ENCODE measurements around the gene CHPF. TPM values are rescaled to one million over a fixed set of nuclear protein-coding genes. Genes with fewer than 3 reads are reported as not detected.

Gene CHPF
- total RNA-seq, 1 donor from 2014 or later, result 4.7 TPM

DNA sequence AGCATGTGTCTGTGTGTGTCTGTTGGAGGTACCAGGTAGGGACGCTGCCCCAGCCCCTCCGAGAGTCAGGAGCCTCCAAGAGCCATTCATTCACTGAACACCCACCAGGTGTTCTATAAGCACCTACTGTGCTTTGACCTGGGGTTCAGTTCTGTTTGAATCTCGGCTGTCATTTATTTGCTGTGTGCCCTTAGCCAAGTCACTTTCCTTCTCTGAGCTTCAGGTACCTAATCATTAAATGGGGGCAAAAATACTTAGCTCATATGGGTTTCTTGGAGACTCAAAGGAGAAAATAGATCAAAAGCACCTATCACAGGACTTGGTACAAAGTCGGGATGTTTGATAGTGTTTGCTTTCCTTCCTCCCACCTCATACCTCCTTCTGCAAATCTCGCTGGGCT lies 16.1 kb downstream of the CHPF start:
- Mint-ChIP-seq H3K27me3 (peaks cover 70% of the 10 kb centered on the region), H3K9me3 (no peaks in the 10 kb centered on the region), H3K36me3 (ENCODE audit: low read depth) (no peaks in the 10 kb centered on the region), H3K4me1 (peaks cover 7% of the 10 kb centered on the region), H3K4me3 (no peak overlapping the region), H3K27ac (no peak overlapping the region)
- DNase-seq (no peak), ATAC-seq (ENCODE audit: low read depth) (no peak)
- CTCF ChIA-PET, result interaction anchor here (1.0 to 5.9 kb wide), 3 partner anchors 32 to 125 kb away, joined by 3 to 82 read pairs (median 10); a partner anchor contains a TSS
- POLR2A ChIA-PET, result no interaction called here
- intact Hi-C loops (cut with micrococcal nuclease), result no loop called here
- TF ChIP-seq, protein P1, sequence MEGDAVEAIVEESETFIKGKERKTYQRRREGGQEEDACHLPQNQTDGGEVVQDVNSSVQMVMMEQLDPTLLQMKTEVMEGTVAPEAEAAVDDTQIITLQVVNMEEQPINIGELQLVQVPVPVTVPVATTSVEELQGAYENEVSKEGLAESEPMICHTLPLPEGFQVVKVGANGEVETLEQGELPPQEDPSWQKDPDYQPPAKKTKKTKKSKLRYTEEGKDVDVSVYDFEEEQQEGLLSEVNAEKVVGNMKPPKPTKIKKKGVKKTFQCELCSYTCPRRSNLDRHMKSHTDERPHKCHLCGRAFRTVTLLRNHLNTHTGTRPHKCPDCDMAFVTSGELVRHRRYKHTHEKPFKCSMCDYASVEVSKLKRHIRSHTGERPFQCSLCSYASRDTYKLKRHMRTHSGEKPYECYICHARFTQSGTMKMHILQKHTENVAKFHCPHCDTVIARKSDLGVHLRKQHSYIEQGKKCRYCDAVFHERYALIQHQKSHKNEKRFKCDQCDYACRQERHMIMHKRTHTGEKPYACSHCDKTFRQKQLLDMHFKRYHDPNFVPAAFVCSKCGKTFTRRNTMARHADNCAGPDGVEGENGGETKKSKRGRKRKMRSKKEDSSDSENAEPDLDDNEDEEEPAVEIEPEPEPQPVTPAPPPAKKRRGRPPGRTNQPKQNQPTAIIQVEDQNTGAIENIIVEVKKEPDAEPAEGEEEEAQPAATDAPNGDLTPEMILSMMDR (IDR thresholded peaks at IDR 0.05), result no peak

DNA sequence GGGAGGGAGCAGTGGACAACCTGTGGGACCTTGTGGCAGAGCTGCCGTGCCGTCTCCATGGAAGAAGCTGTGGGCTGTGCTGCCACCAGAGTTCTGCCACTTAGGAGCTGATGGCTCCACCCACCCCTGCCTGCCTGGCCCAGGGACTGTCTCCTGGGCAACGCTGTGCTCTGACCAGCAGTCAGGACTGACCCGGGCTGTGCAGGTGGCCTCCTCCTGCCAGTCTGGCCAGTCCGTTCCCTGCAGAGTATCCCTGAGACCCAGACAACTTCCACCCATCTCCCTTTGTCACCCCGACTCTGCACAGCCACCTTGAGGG lies 16.6 kb downstream of the CHPF start:
- H3K27me3 Mint-ChIP-seq, result peaks cover 71% of the 10 kb centered on the region
- H3K9me3 Mint-ChIP-seq, result no peaks in the 10 kb centered on the region
- no peak overlapping the region for H3K4me3 Mint-ChIP-seq
- H3K36me3 Mint-ChIP-seq (ENCODE audit: low read depth), result no peaks in the 10 kb centered on the region
- intact Hi-C loops (cut with micrococcal nuclease), result no loop called here
- no peak overlapping the region for H3K27ac Mint-ChIP-seq
- CTCF ChIA-PET, result interaction anchor here (1.7 to 5.9 kb wide), 2 partner anchors 32 to 124 kb away, joined by 10 to 82 read pairs; a partner anchor contains a TSS
- peaks cover 8% of the 10 kb centered on the region for H3K4me1 Mint-ChIP-seq
- DNase-seq (no peak), ATAC-seq (ENCODE audit: low read depth) (no peak)
- TF ChIP-seq, protein P1 (IDR thresholded peaks at IDR 0.05), result no peak
- POLR2A ChIA-PET, result no interaction called here

DNA sequence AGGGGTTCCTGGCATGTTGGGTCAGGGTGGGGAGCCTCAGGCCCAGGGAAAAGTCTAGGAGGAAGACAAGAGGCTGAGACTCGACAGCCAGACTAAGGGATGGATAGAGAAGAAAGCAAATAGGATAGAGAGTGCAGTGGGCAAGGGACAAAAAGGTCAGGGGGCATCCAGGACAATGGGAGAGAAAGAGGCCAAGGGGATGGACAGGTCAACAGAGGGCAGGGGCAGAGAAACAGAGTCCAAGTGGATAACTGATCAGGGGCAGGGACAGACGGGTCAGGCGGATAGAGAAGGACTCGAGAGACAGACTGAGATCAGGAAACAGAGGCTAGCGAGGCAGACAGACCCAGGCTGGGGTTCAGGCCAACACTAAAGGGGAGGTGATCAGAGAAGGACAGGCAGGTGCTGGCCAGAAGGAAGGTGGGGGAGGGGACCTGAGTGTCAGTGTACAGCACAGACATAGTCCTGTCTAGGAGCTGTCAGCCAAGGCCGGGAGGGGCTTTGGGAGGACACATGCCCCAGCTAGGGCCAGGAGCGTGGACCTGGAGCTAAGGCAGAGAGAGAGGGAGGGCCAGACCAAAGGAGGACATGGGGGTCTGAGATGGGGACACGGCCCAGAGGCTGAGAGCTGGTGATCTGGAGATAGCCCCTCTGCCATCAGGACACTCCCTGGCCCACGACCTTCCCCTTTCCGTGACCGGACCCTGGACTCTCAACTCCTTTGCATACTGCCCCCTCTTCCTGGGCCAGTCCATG lies 17.1 kb downstream of the CHPF start:
- Mint-ChIP-seq H3K27ac (no peak overlapping the region), H3K27me3 (peaks cover 73% of the 10 kb centered on the region), H3K9me3 (no peaks in the 10 kb centered on the region), H3K36me3 (ENCODE audit: low read depth) (no peaks in the 10 kb centered on the region), H3K4me3 (no peak overlapping the region), H3K4me1 (peaks cover 13% of the 10 kb centered on the region)
- no peak for DNase-seq
- intact Hi-C loops (cut with micrococcal nuclease), result no loop called here
- ATAC-seq (ENCODE audit: low read depth), result no peak
- TF ChIP-seq, protein P1 (IDR thresholded peaks at IDR 0.05), result no peak
- ChIA-PET POLR2A (no interaction called here), CTCF (interaction anchor here (5.9 kb wide), 1 partner anchor 124 kb away, joined by 82 read pairs; no protein-coding TSS in a partner anchor)

DNA sequence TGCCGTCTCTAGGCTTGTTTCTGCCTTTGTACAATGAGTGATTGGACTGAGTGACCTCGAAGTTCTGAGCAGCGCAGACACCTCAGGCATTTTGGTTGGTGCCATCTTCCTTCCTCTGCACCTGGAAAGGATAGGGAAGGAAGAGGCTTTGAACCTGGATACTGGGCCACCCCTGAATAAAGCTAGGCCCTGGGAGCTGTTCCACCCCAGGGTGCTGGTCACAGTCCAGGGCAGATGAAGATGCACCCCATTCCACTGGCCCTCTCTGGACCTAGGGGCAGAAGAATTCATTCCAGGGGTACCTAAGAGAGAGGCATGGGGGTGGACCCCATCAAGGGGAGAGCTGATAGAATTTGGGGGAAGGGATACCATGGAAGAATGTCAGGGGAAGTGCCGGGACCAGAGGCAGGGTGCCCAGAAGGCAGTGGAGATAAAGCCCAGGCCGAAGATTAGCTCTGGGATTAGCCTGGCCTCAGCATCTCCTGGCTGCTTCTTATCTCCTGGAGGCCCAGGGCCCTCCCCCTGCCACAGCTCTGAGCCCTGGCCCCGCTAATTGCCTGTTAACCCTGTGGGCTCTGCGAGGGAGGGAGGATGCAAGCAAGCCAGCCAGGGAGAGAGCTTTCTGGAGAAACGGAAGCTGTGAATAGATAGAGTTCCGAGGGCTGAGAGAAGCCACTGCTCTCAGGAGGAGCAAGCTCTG lies 17.9 kb downstream of the CHPF start:
- intact Hi-C loops (cut with micrococcal nuclease), result no loop called here
- Mint-ChIP-seq H3K9me3 (no peaks in the 10 kb centered on the region), H3K27ac (no peak overlapping the region), H3K27me3 (peaks cover 73% of the 10 kb centered on the region), H3K4me1 (peaks cover 17% of the 10 kb centered on the region), H3K36me3 (ENCODE audit: low read depth) (no peaks in the 10 kb centered on the region), H3K4me3 (no peak overlapping the region)
- POLR2A ChIA-PET, result no interaction called here
- CTCF ChIA-PET, result interaction anchor here (1.1 kb wide), 1 partner anchor 115 kb away, joined by 3 read pairs; no protein-coding TSS in a partner anchor
- DNase-seq (no peak), ATAC-seq (ENCODE audit: low read depth) (no peak)
- TF ChIP-seq, protein P1 (IDR thresholded peaks at IDR 0.05), result no peak

DNA sequence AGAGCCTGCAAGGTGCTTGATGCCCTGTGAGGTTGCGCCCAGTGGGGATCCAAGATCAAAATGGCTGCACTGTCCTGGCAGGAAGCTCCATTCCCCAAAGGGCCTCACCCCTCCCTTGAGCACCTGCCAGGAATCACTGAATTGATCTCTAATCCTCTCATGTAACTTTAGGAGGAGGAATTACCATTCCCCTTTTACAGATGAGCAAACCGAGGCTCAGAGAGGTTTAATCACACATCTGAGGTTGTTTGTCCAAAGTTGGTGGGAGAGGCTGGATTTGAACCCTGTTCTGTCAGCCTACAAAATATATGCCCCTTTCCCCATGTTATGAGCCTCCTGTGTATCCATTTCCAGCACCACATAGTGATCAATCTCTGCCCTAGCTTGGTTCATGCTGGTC lies 18.8 kb downstream of the CHPF start:
- ChIA-PET POLR2A (no interaction called here), CTCF (interaction anchor here (1.1 kb wide), 1 partner anchor 114 kb away, joined by 3 read pairs; no protein-coding TSS in a partner anchor)
- intact Hi-C loops (cut with micrococcal nuclease), result no loop called here
- Mint-ChIP-seq H3K27me3 (peaks cover 73% of the 10 kb centered on the region), H3K4me3 (no peak overlapping the region), H3K27ac (no peak overlapping the region), H3K9me3 (no peaks in the 10 kb centered on the region), H3K4me1 (peaks cover 17% of the 10 kb centered on the region), H3K36me3 (ENCODE audit: low read depth) (no peaks in the 10 kb centered on the region)
- TF ChIP-seq, protein P1 (IDR thresholded peaks at IDR 0.05), result no peak
- no peak for ATAC-seq (ENCODE audit: low read depth)
- no peak for DNase-seq
